Measurements from ENCODE around the gene RBL2. TPM values are rescaled to one million over a fixed set of nuclear protein-coding genes. Genes with fewer than 3 reads are reported as not detected.

Gene RBL2
- total and polyA plus RNA-seq, 2 of the 8 experiments (the other 6 are each of a cell fraction or from before 2014, with no cell fraction given), result 13.9 to 22.1 TPM

DNA sequence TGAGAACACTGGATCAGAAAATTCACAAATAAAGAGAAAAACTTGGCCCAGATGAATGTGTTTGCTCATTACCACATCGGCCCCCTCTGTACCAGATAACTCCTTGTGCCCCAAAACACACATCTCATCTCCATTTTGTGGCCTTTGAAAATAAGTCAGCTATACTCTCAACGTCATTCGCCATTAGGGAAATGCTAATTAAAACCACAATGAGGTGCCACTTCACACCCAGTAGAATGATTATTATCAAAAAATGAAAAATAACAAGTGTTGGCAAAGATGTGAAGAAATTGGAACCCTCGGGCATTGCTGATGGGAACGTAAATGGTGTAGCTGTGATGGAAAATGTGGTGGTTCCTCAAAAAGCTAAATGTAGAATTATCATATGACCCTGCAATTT lies 103.4 kb downstream of the RBL2 start:
- no peak for FAIRE-seq
- H4K91ac ChIP-seq (replicated peaks; ENCODE audit: insufficient read length, low read length), result no peak overlapping the region
- peaks cover 0 to 5% of the 10 kb centered on the region in 2 experiments; a peak in 1 of 4 replicates for H3K9me3 ChIP-seq (ENCODE audit: insufficient read depth in 2 of 2, low read depth in 1 of 2, low read length in 1 of 2)
- H3K4ac ChIP-seq (replicated peaks; ENCODE audit: insufficient read length, low read depth, low read length), result no peak overlapping the region
- no peak overlapping the region for H2AFZ ChIP-seq (ENCODE audit: low read length)
- no peaks in the 10 kb centered on the region for H3K23me2 ChIP-seq (ENCODE audit: low read depth, low read length)
- H3K4me1 ChIP-seq (replicated peaks in 1 of 4; ENCODE audit: control insufficient read depth in 3 of 4, insufficient read depth in 4 of 4, low read length in 3 of 4), result no peaks in the 10 kb centered on the region; a peak in 1 of 7 replicates
- H4K20me1 ChIP-seq (replicated peaks in 1 of 2; ENCODE audit: control insufficient read depth in 1 of 2, insufficient read depth in 2 of 2, low read length in 2 of 2), result no peaks in the 10 kb centered on the region
- H3K23ac ChIP-seq (ENCODE audit: insufficient read length), result no peak overlapping the region
- H3K27ac ChIP-seq (ENCODE audit: low read depth, low read length), result no peak overlapping the region
- H2AK5ac ChIP-seq (ENCODE audit: low read depth, low read length), result no peak overlapping the region
- no peak overlapping the region for H2BK12ac ChIP-seq (ENCODE audit: low read depth, low read length)
- no peak overlapping the region for H4K5ac ChIP-seq (ENCODE audit: insufficient read length, low read depth, low read length)
- H3K18ac ChIP-seq (ENCODE audit: extremely low read depth, low read length), result no peak overlapping the region
- no peak overlapping the region for H2BK5ac ChIP-seq (ENCODE audit: low read depth, low read length)
- ChIA-PET CTCF (ENCODE audit: partially characterized antibody) (interaction anchor here (1.7 kb wide), 1 partner anchor 9 kb away, joined by 5 read pairs; no protein-coding TSS in a partner anchor), POLR2A (ENCODE audit: partially characterized antibody) (no interaction called here)
- H3K79me2 ChIP-seq (ENCODE audit: control insufficient read depth in 1 of 2, insufficient read depth in 2 of 2, low read length in 2 of 2), result no peaks in the 10 kb centered on the region
- H3K4me3 ChIP-seq (ENCODE audit: extremely low read depth in 1 of 4, insufficient read depth in 2 of 4, low read depth in 3 of 4, low read length in 4 of 4), result no peak overlapping the region
- H3K56ac ChIP-seq (replicated peaks; ENCODE audit: insufficient read length, low read depth, low read length), result no peak overlapping the region
- H4K8ac ChIP-seq (ENCODE audit: extremely low read depth, insufficient read depth, low read length), result no peak overlapping the region
- H3K79me1 ChIP-seq (ENCODE audit: low read depth, low read length), result no peaks in the 10 kb centered on the region
- WGBS, 2 experiments (ENCODE audit: extremely low coverage in 1 of 2, insufficient coverage in 1 of 2, insufficient read length in 1 of 2, insufficient replicate concordance in 2 of 2, low coverage in 1 of 2, low lambda C conversion rate in 2 of 2, missing lambda C conversion rate in 1 of 2), result 91% methylated on average over 5 of the region's 5 CpGs; no CpG with 5 or more reads in 1 of the 2 experiments
- no peak overlapping the region for H2BK120ac ChIP-seq (replicated peaks; ENCODE audit: low read depth, low read length)
- H3K36me3 ChIP-seq (ENCODE audit: control insufficient read depth in 2 of 4, insufficient read depth in 4 of 4, low read length in 3 of 4), result no peaks in the 10 kb centered on the region
- no peak overlapping the region for H3K14ac ChIP-seq (ENCODE audit: insufficient read length)
- no peak overlapping the region for H3K9ac ChIP-seq (replicated peaks in 1 of 4; ENCODE audit: extremely low read depth in 1 of 4, low read depth in 3 of 4, low read length in 3 of 4)
- H2BK15ac ChIP-seq (ENCODE audit: low read length), result no peak overlapping the region
- no peak overlapping the region for H2BK20ac ChIP-seq (ENCODE audit: low read length)
- H3K4me2 ChIP-seq (ENCODE audit: insufficient read depth in 1 of 2, low read depth in 2 of 2, low read length in 2 of 2), result no peak overlapping the region
- no peak for DNase-seq (ENCODE audit: low read depth in 1 of 2, low spot score in 2 of 2)
- H3K27me3 ChIP-seq (replicated peaks in 1 of 4; ENCODE audit: control insufficient read depth in 3 of 4, extremely low read depth in 1 of 4, insufficient read depth in 3 of 4, low read length in 3 of 4), result no peaks in the 10 kb centered on the region
- TF ChIP-seq RXRA (IDR thresholded peaks at IDR 0.05; ENCODE audit: insufficient read depth, low read depth, low read length) (no peak), CTBP2 (IDR thresholded peaks at IDR 0.05; ENCODE audit: borderline replicate concordance, insufficient read depth, insufficient read length, low read length) (no peak), RNF2 (IDR thresholded peaks at IDR 0.05; ENCODE audit: borderline replicate concordance, low read depth, low read length, missing control alignments, poor library complexity, severe bottlenecking) (no peak)
